GM12872 (cell line): ENCODE data around the gene TSPAN32.

Experiments
- CTCF ChIP-seq: IDR thresholded peaks from 3 replicates; pipeline ENCODE4 v1.5.1; 2011; ENCODE audit warnings: low read depth, mild to moderate bottlenecking, low read length, moderate library complexity; ENCODE audit not compliant: insufficient read depth

TSPAN32 gene

GRCh38 chr11:2325719-2326118 lies 23.9 kb downstream of the TSPAN32 start:
- no peak for TF ChIP-seq CTCF

GRCh38 chr11:2327032-2327431 lies 25.2 kb downstream of the TSPAN32 start:
- no peak for TF ChIP-seq CTCF

- TF ChIP-seq CTCF = no peak
Observed at GRCh38 chr11:2328021-2328420, 26.2 kb downstream of the TSPAN32 start.

GRCh38 chr11:2328656-2329354 lies 27.0 kb downstream of the TSPAN32 start:
- no peak for TF ChIP-seq CTCF

- TF ChIP-seq CTCF = no peak
Observed at GRCh38 chr11:2329551-2329950, 27.7 kb downstream of the TSPAN32 start.

GRCh38 chr11:2330696-2331095 lies 28.9 kb downstream of the TSPAN32 start:
- TF ChIP-seq CTCF = no peak

- TF ChIP-seq CTCF = no peak
Observed at GRCh38 chr11:2331404-2331803, 29.6 kb downstream of the TSPAN32 start.

GRCh38 chr11:2338760-2339159 lies 36.9 kb downstream of the TSPAN32 start:
- peak; percentile 30; the same call in 2 of the 3 replicates for TF ChIP-seq CTCF
